WTC11 (cell line): ENCODE results near the gene DRAM2. TPM values are rescaled to one million over a fixed set of nuclear protein-coding genes. Genes with fewer than 3 reads are reported as not detected.
A peak's percentile ranks its signal among the peaks of the same experiment; 100 is the strongest.

Experiments used
- ATAC-seq: fragments of 200-7000 bp; cut with Tn5 transposase; 2 replicates; pipeline ENCODE4 v1.10.0; 2021; ENCODE audit warnings: mild to moderate bottlenecking, moderate library complexity
- CTCF ChIA-PET: fragments of 300-600 bp; sonication (Branson Sonifier 250); formaldehyde crosslinking; loops from one replicate; lab custom pipeline; 2021; ENCODE audit warnings: antibody characterized with exemption; lab: Charles Lee
- POLR2A ChIA-PET: fragments of 350-600 bp; sonication (Branson Sonifier 250); formaldehyde crosslinking; loops from one replicate; lab custom pipeline; 2021; ENCODE audit warnings: antibody characterized with exemption; lab: Charles Lee
- DNase-seq: peaks from one replicate; pipeline ENCODE4 v3.0.0; 2021; ENCODE audit warnings: low spot score
- H3K27ac Mint-ChIP-seq: 2 replicates; pipeline ENCODE4 v1.8.0; 2021; ENCODE audit warnings: mixed read lengths
- H3K27me3 Mint-ChIP-seq: 2 replicates; pipeline ENCODE4 v1.8.0; 2021; ENCODE audit warnings: low read depth, mild to moderate bottlenecking, moderate library complexity, mixed read lengths
- H3K36me3 Mint-ChIP-seq: 2 replicates; pipeline ENCODE4 v1.8.0; 2021; ENCODE audit warnings: mixed read lengths
- H3K4me1 Mint-ChIP-seq: 2 replicates; pipeline ENCODE4 v1.8.0; 2022; ENCODE audit warnings: mixed read lengths
- H3K4me3 Mint-ChIP-seq: 2 replicates; pipeline ENCODE4 v1.8.0; 2021; ENCODE audit warnings: mild to moderate bottlenecking, moderate library complexity, mixed read lengths
- H3K9me3 Mint-ChIP-seq: 2 replicates; pipeline ENCODE4 v1.8.0; 2021; ENCODE audit warnings: mixed read lengths
- ATF1 ChIP-seq: sonication (generic); formaldehyde crosslinking; IDR thresholded peaks from 2 replicates; pipeline ENCODE4 v1.8.1; 2023; ENCODE audit warnings: mild to moderate bottlenecking, moderate library complexity, missing genetic modification reagents
- E2F4 ChIP-seq: sonication (generic); formaldehyde crosslinking; IDR thresholded peaks from 2 replicates; pipeline ENCODE4 v1.8.1; 2022; ENCODE audit warnings: low read depth, mild to moderate bottlenecking, moderate library complexity, missing genetic modification reagents, borderline replicate concordance
- GRHL2 ChIP-seq: fragments of 250-450 bp; sonication (Bioruptor Pico); IDR thresholded peaks from 2 replicates; pipeline ENCODE4 v1.8.0; 2022; ENCODE audit warnings: mild to moderate bottlenecking, moderate library complexity; ENCODE audit not compliant: insufficient replicate concordance, severe bottlenecking
- GTF2I ChIP-seq: fragments of 250-450 bp; sonication (Bioruptor Pico); conservative IDR thresholded peaks from 2 replicates; pipeline ENCODE4 v1.4.0; 2021; ENCODE audit warnings: mild to moderate bottlenecking
- HMGA2 ChIP-seq: fragments of 250-450 bp; sonication (Bioruptor Pico); IDR thresholded peaks from 2 replicates; pipeline ENCODE4 v1.4.0; 2021; ENCODE audit warnings: mild to moderate bottlenecking, moderate library complexity
- OVOL2 ChIP-seq: fragments of 250-450 bp; sonication (Bioruptor Pico); IDR thresholded peaks from 2 replicates; pipeline ENCODE4 v1.9.0; 2021; ENCODE audit warnings: mild to moderate bottlenecking, borderline replicate concordance
- PRDM15 ChIP-seq: sonication (generic); formaldehyde crosslinking; IDR thresholded peaks from 2 replicates; pipeline ENCODE4 v1.8.0; 2022; ENCODE audit warnings: missing genetic modification reagents
- PRRX2 ChIP-seq: fragments of 250-450 bp; sonication (Bioruptor Pico); IDR thresholded peaks from 2 replicates; pipeline ENCODE4 v1.8.0; 2021; ENCODE audit warnings: mild to moderate bottlenecking
- TEAD4 ChIP-seq: sonication (generic); formaldehyde crosslinking; IDR thresholded peaks from 2 replicates; pipeline ENCODE4 v1.8.0; 2022; ENCODE audit warnings: mild to moderate bottlenecking, missing genetic modification reagents
- ZMAT4 ChIP-seq: fragments of 250-450 bp; sonication (Bioruptor Pico); IDR thresholded peaks from 2 replicates; pipeline ENCODE4 v1.9.0; 2021; ENCODE audit warnings: mild to moderate bottlenecking
- ZNF121 ChIP-seq: sonication (generic); formaldehyde crosslinking; IDR thresholded peaks from 2 replicates; pipeline ENCODE4 v1.8.0; 2023; ENCODE audit warnings: missing genetic modification reagents
- ZNF423 ChIP-seq: fragments of 250-450 bp; sonication (Bioruptor Pico); IDR thresholded peaks from 2 replicates; pipeline ENCODE4 v2.1.2; 2022; ENCODE audit warnings: mild to moderate bottlenecking, moderate library complexity
- ZNF671 ChIP-seq: fragments of 250-450 bp; sonication (Bioruptor Pico); IDR thresholded peaks from 2 replicates; pipeline ENCODE4 v1.8.0; 2021; ENCODE audit warnings: mild to moderate bottlenecking
- total RNA-seq: library from RNA; stranded (reverse); gene quantifications from 3 replicates; pipeline ENCODE4 v1.2.3, GENCODE V29; 2021
- TF ChIP-seq, protein P1 (sequence below): sonication (generic); formaldehyde crosslinking; IDR thresholded peaks from 2 replicates; pipeline ENCODE4 v1.8.0; 2022; ENCODE audit warnings: mild to moderate bottlenecking, missing genetic modification reagents
- TF ChIP-seq, protein P2 (sequence below): sonication (generic); formaldehyde crosslinking; IDR thresholded peaks from 2 replicates; pipeline ENCODE4 v1.8.1; 2023; ENCODE audit warnings: mild to moderate bottlenecking, missing genetic modification reagents
- TF ChIP-seq, protein P3 (sequence below): sonication (generic); formaldehyde crosslinking; IDR thresholded peaks from 2 replicates; pipeline ENCODE4 v1.8.1; 2023; ENCODE audit warnings: mild to moderate bottlenecking, missing genetic modification reagents
- TF ChIP-seq, protein P4 (sequence below): sonication (generic); formaldehyde crosslinking; conservative IDR thresholded peaks from 2 replicates; pipeline ENCODE4 v1.8.1; 2022; ENCODE audit warnings: mild to moderate bottlenecking, missing genetic modification reagents
- TF ChIP-seq, protein P5 (sequence below): sonication (generic); formaldehyde crosslinking; conservative IDR thresholded peaks from 2 replicates; pipeline ENCODE4 v1.8.1; 2023; ENCODE audit warnings: mild to moderate bottlenecking, low read depth, missing genetic modification reagents, moderate library complexity
- TF ChIP-seq, protein P6 (sequence below): sonication (generic); formaldehyde crosslinking; IDR thresholded peaks from 2 replicates; pipeline ENCODE4 v1.8.1; 2023; ENCODE audit warnings: mild to moderate bottlenecking, moderate library complexity, missing genetic modification reagents

Gene DRAM2
- total RNA-seq, 1 experiment from 2014 or later, result 34.3 TPM

DNA sequence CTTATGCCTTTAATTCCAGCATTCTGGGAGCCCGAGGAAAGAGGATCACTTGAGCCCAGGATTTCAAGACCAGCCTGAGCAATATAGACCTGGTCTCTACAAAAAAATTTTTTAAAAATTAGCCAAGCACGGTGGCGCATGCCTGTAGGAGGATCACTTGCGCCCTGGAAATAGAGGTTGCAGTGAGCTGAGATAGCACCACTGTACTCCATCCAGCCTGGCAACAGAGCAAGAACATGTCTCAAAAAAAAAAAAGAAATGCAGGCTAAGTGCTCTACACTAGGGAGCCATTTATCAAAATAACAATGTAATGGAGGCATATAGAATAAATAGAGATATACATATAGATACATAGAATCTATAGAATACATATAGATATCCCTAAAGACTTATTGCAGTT is 23.5 kb upstream of the DRAM2 start (continued):
- TF ChIP-seq, protein P1, sequence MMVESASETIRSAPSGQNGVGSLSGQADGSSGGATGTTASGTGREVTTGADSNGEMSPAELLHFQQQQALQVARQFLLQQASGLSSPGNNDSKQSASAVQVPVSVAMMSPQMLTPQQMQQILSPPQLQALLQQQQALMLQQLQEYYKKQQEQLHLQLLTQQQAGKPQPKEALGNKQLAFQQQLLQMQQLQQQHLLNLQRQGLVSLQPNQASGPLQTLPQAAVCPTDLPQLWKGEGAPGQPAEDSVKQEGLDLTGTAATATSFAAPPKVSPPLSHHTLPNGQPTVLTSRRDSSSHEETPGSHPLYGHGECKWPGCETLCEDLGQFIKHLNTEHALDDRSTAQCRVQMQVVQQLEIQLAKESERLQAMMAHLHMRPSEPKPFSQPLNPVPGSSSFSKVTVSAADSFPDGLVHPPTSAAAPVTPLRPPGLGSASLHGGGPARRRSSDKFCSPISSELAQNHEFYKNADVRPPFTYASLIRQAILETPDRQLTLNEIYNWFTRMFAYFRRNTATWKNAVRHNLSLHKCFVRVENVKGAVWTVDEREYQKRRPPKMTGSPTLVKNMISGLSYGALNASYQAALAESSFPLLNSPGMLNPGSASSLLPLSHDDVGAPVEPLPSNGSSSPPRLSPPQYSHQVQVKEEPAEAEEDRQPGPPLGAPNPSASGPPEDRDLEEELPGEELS (CRISPR knock-in tag), result no peak
- TF ChIP-seq PRDM15, result no peak

GRCh38 chr1:111162488-111162880 is 22.6 kb upstream of the DRAM2 start:
- H3K36me3 Mint-ChIP-seq, result peaks cover 5% of the 10 kb centered on the region
- H3K27me3 Mint-ChIP-seq, result no peaks in the 10 kb centered on the region
- no peak overlapping the region for H3K4me3 Mint-ChIP-seq
- ChIA-PET CTCF (no interaction called here), POLR2A (no interaction called here)
- peak overlapping the region; percentile 25; the same call in 1 of the 2 replicates for H3K27ac Mint-ChIP-seq
- H3K4me1 Mint-ChIP-seq, result no peaks in the 10 kb centered on the region
- no peaks in the 10 kb centered on the region for H3K9me3 Mint-ChIP-seq
- ATAC-seq, result no peak
- DNase-seq, result no peak
- TF ChIP-seq GTF2I (CRISPR knock-in tag), result no peak
- no peak for TF ChIP-seq ZNF423 (CRISPR knock-in tag)
- TF ChIP-seq, protein P2, sequence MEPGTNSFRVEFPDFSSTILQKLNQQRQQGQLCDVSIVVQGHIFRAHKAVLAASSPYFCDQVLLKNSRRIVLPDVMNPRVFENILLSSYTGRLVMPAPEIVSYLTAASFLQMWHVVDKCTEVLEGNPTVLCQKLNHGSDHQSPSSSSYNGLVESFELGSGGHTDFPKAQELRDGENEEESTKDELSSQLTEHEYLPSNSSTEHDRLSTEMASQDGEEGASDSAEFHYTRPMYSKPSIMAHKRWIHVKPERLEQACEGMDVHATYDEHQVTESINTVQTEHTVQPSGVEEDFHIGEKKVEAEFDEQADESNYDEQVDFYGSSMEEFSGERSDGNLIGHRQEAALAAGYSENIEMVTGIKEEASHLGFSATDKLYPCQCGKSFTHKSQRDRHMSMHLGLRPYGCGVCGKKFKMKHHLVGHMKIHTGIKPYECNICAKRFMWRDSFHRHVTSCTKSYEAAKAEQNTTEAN (CRISPR knock-in tag), result no peak
- TF ChIP-seq ZNF121 (CRISPR knock-in tag), result no peak
- TF ChIP-seq PRRX2 (CRISPR knock-in tag), result no peak
- no peak for TF ChIP-seq E2F4 (CRISPR knock-in tag)
- no peak for TF ChIP-seq HMGA2 (CRISPR knock-in tag)
- TF ChIP-seq, protein P3, sequence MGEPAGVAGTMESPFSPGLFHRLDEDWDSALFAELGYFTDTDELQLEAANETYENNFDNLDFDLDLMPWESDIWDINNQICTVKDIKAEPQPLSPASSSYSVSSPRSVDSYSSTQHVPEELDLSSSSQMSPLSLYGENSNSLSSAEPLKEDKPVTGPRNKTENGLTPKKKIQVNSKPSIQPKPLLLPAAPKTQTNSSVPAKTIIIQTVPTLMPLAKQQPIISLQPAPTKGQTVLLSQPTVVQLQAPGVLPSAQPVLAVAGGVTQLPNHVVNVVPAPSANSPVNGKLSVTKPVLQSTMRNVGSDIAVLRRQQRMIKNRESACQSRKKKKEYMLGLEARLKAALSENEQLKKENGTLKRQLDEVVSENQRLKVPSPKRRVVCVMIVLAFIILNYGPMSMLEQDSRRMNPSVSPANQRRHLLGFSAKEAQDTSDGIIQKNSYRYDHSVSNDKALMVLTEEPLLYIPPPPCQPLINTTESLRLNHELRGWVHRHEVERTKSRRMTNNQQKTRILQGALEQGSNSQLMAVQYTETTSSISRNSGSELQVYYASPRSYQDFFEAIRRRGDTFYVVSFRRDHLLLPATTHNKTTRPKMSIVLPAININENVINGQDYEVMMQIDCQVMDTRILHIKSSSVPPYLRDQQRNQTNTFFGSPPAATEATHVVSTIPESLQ (CRISPR knock-in tag), result no peak
- no peak for TF ChIP-seq ZMAT4 (CRISPR knock-in tag)
- TF ChIP-seq, protein P4, sequence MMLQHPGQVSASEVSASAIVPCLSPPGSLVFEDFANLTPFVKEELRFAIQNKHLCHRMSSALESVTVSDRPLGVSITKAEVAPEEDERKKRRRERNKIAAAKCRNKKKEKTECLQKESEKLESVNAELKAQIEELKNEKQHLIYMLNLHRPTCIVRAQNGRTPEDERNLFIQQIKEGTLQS (CRISPR knock-in tag), result no peak
- TF ChIP-seq ZNF671, result no peak
- TF ChIP-seq GRHL2 (CRISPR knock-in tag), result no peak
- no peak for TF ChIP-seq TEAD4
- TF ChIP-seq, protein P5, sequence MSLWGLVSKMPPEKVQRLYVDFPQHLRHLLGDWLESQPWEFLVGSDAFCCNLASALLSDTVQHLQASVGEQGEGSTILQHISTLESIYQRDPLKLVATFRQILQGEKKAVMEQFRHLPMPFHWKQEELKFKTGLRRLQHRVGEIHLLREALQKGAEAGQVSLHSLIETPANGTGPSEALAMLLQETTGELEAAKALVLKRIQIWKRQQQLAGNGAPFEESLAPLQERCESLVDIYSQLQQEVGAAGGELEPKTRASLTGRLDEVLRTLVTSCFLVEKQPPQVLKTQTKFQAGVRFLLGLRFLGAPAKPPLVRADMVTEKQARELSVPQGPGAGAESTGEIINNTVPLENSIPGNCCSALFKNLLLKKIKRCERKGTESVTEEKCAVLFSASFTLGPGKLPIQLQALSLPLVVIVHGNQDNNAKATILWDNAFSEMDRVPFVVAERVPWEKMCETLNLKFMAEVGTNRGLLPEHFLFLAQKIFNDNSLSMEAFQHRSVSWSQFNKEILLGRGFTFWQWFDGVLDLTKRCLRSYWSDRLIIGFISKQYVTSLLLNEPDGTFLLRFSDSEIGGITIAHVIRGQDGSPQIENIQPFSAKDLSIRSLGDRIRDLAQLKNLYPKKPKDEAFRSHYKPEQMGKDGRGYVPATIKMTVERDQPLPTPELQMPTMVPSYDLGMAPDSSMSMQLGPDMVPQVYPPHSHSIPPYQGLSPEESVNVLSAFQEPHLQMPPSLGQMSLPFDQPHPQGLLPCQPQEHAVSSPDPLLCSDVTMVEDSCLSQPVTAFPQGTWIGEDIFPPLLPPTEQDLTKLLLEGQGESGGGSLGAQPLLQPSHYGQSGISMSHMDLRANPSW (CRISPR knock-in tag), result no peak
- TF ChIP-seq, protein P6, sequence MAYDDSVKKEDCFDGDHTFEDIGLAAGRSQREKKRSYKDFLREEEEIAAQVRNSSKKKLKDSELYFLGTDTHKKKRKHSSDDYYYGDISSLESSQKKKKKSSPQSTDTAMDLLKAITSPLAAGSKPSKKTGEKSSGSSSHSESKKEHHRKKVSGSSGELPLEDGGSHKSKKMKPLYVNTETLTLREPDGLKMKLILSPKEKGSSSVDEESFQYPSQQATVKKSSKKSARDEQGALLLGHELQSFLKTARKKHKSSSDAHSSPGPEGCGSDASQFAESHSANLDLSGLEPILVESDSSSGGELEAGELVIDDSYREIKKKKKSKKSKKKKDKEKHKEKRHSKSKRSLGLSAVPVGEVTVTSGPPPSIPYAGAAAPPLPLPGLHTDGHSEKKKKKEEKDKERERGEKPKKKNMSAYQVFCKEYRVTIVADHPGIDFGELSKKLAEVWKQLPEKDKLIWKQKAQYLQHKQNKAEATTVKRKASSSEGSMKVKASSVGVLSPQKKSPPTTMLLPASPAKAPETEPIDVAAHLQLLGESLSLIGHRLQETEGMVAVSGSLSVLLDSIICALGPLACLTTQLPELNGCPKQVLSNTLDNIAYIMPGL, result no peak
- no peak for TF ChIP-seq ATF1 (CRISPR knock-in tag)
- no peak for TF ChIP-seq OVOL2 (CRISPR knock-in tag)
